Vagina (tissue), 2 donors: ENCODE results near the gene HOXD4.

Experiments
- CTCF ChIP-seq, 3 experiments: fragments of 450-650 bp in 2 of 3; fragments of 200-600 bp in 1 of 3; sonication (generic) in 1 of 3; IDR thresholded peaks; one replicate each; pipeline ENCODE4 v1.5.1; 2017 to 2019; ENCODE audit warnings: antibody characterized with exemption in 3 of 3, mild to moderate bottlenecking in 2 of 3, moderate library complexity in 2 of 3
- POLR2A ChIP-seq, 2 donors: fragments of 450-650 bp; IDR thresholded peaks; one replicate each; pipeline ENCODE4 v1.6.1; 2017; ENCODE audit warnings: antibody characterized with exemption in 2 of 2, mild to moderate bottlenecking in 2 of 2, moderate library complexity in 2 of 2

- TF ChIP-seq CTCF (IDR thresholded peaks at IDR 0.05) (no peak), POLR2A (IDR thresholded peaks at IDR 0.05) (no peak)
Measured at GRCh38 chr2:176111846-176112374, 39.4 kb upstream of the HOXD4 start.
